Embryonic facial prominence (tissue), 1 donor: ENCODE data around the gene IFNW1.
"Not testable (repeated sequence)": the region's sequence is repeated elsewhere in the genome, so short reads cannot be mapped to it uniquely, and the experiment has no call there.

Experiments used
- DNase-seq: peaks from one replicate; pipeline ENCODE4 v3.0.0-alpha.2; 2016; ENCODE audit errors: extremely low spot score

IFNW1 gene

DNA sequence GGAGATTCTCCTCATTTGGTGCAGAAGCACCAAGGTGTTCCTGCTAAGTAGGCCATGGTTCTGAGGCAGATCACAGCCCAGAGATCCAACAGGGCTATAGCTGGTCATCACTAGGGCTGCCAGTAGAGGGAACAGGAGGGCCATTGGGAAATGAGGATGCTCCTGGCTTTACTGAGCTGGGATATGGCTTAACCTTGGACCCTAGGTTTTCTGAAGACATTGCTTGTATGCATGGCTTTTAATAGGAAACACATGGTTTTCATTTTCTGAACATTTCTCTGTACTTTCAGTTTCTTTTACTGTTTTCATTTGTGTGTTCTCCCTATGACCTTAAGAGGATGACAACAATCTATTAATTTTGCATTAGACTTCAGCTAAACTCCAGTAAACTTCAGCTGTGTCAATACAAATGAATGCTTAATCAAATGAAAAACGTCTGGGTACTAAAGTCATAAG is at the start of gene IFNW1:
IFNW1 (minus strand) TSS at position 406 of the 456 bp plus-strand sequence; CDS start at position 144, 262 bp downstream.
- DNase-seq = no peak

DNA sequence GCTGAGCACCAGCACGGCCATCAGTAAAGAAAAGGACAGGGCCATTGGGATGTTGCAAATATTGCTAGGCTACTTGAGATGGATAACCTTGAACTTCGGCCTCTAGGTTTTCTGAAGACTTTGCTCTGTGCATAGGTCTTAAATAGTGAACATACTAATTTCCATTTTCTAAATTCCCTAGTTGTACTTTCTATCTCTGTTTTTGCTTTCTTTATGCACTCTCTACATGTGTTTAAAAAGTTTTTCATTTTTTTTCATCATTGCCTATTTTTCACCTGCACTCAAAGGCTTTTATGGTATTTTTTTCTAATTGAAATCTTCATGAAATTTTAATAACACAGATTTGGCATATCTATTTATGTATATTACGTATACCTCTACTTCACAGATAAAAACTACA is 45.9 kb upstream of the IFNW1 start, which contains the start of gene IFNA4:
IFNA4 (minus strand) TSS at position 101 of the 400 bp plus-strand sequence; CDS start at position 45, 56 bp downstream.
- DNase-seq = not testable (repeated sequence)

DNA sequence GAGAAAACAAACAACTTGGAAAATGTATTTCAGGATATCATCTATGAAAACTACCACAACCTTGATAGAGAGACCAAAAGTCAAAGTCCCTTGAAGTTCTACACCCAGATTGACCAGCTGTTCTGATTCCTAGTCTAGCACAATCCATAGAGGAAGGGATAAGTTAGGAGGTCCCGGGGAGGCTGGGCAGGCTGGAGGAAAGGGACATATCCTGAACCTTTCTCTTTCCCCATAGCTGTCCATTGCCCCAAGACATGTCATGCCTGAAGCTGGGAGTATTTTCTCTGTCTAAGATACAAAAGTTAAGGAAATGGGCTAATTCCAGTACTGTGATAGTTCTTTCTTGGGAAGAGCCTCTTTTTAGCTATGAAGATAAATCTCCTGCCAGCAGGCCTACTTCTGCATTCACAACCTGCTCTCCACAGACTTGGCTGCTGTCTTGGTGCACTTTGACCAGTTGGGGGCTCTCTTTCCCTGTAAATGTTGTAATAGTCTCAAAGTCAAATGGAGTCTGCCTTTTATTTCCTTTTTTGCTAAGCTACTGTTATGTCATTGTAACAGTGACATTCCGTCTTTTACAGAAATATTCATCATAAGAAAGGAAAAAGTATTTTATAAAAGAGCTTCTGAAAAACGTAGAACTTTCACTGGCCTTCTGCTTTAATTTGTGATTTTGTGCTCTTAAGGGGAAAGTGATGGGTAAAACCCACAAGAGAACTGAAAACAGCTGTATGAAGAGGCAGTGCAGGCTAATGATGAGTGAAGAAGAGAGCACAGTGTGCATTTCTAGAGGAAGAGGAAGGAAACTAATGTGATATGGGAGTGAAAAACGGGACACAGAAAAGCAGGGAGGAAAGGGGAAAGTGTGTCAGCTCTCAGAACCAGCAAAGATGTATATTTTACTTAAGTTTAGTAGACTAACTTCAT is 41.4 kb upstream of the IFNW1 start:
- not testable (repeated sequence) for DNase-seq

DNA sequence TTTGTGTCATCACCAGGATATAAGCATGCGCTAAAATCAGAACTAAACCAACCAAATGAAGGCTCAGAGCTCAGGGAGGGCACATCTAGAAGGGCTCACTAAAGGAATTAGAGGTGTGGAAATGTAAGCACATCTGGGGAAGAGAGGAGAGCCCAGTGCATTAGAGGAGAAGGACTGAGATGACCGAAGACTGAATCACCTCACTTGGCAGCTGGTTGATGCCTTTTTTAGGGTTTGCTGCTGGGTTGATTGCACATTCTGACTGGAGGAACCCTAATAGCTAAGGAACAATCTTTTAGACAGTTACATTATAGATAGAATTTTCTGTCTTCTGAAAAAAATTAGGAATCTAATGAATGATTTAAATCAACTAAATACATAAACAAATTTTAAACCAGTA is 33.0 kb upstream of the IFNW1 start:
- no peak for DNase-seq

DNA sequence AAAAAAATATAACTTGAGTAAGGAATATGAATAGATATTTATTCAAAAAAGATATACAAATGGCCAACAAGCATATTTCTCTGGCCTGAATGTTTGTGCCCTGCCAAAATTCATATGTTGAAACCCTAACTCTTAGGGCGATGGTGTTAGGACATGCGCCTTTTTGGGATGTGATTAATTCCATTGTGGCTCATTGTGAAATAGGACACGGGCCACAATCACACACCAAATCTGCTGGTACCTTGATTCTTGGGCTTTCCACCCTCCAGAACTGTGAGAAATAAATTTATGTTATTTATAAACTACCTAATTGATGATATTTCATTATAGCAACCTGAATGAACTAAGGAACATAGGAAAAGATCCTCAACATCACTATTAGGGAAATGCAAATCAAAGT is 30.5 kb upstream of the IFNW1 start:
- no peak for DNase-seq

DNA sequence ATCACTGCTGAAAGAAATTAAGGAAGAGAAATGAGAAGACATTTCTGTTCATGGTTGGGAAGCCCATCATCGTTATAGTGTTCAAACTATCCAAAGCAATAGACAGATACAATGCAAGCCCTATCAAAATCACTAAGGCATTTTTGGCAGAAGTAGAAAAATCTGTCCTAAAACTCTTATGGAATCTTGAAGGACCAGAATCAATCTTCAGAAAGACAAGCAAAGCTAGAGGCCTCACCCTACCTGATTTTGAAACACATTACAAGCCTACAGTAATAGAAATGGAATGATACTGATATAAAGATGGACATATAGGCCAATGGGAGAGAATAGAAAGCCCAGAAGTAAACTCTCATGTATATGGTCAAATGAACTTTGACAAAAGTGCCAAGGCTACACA is 29.7 kb upstream of the IFNW1 start:
- DNase-seq = no peak

DNA sequence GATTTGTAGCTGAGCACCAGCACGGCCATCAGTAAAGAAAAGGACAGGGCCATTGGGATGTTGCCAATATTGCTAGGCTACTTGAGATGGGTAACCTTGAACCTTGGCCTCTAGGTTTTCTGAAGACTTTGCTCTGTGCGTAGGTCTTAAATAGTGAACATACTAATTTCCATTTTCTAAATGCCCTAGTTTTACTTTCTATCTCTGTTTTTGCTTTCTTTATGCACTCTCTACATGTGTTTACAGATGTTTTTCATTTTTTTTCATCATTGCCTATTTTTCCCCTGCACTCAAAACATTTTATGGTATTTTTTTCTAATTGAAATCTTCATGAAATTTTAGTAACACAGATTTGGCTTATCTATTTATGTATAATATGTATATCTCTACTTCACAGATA is 24.9 kb upstream of the IFNW1 start, which contains the start of gene IFNA21:
IFNA21 (minus strand) TSS at position 101 of the 400 bp plus-strand sequence; CDS start at position 53, 48 bp downstream.
- DNase-seq = not testable (repeated sequence)

DNA sequence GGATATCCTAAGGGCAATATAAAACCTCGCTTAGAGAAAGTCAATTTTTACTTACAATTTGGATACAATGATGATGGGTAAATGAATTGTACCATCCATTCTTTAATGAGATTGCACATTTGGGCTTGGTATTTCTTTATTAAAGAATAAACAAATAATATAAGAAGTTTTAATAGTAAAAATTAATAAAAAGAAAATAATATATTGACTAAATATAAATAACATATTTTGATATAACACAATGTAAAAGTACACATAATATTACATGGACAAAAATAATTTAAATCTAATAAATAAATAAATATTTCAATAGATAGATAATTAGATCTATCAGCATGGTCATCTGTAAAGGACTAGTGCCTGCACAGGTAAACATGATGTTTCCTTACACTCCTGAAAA is 23.9 kb upstream of the IFNW1 start:
- no peak for DNase-seq

DNA sequence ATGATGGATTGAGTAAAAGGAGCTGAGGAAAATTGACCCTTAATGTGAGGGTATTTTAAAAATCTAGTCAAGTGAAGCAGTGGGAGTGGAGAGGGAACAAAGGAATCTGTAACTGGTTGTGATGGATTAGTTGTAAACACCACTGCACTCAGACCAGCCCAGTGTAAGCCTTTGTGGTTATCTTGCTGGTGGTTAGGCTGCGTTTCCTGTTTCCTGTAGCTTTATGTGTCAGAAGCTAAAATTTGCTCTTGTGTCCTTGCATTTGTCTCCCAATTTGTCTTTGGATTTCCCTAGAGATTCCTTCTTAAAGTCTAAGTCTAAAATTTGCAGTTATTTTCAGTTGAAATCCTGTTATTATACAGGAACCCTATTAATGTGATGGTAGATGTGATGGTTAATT is 18.5 kb upstream of the IFNW1 start:
- DNase-seq = no peak

DNA sequence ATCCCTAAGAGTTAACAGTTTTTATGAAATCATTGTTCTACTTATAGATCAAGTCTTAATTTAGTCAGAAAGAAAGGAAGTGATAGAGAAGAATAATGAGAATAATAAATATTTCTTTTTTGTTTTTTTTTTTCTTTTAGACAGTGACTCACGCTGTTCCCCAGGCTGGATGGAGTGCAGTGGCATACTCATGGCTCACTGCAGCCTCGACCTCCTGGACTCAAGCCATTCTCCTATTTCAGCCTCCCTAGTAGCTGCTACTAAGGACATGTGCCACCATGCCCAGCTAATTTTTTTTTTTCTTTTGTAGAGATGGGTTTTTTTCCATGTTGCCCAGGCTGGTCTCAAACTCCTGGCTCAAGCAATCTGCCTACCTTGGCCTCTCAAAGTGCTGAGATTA is 13.9 kb upstream of the IFNW1 start:
- DNase-seq = no peak

DNA sequence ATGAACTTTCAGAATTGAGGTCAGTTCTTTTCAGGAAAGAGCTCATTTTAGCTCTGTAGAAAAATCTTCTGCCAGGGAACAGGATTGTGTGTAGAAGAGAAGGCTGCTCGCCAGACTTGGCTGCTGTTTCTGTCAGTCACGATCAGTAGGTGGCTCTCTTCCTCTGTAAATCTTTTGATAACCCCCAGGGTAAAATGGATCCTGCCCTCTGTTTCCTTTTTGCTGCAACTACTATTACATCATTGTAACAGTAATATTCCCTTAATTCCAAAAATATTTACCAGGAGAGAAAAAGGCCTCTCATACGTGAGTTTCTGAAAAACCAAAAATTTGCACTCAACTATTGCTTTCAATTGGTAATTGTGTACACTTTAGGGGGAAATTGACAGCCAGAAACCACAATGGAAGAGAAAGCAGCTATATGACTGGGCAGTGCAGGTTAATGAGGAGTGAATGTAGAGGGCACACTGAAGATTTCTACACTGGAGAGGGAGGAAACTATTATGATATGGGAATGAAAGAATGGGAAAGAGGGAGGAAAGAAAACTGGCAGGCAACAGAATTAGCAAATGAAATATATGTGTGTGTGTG is 12.5 kb upstream of the IFNW1 start:
- no peak for DNase-seq

DNA sequence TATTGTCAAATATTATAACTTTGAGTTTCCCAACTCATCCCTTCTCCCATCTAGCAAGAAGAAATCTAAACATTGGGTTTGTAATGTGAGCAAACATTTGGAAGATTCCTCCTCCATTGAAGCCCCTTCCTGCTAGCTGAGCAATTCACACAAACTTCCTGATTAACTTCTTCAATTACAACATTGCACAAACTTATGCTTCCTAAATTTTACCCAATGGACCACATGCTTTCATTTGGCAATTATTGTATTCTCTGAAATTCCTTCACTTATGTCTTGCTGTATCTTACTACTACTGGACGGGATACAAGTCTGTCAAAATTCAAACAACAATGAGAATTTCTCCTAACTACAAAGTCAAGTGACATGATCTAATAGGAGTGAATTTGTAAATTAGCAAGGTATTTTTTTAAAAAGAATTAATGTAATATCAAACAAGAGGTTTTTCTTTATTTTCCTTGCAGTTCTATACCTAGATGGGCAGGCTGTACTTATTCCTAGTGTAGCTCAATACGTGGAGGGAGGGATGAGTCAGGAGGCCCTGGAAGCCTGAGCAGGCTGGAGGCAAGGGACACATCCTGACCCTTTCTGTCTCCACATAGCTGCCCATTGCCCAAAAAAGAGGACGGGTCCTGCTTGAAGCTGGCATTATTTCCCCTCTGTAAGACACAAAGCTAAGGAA is 11.8 kb upstream of the IFNW1 start:
- DNase-seq = no peak

DNA sequence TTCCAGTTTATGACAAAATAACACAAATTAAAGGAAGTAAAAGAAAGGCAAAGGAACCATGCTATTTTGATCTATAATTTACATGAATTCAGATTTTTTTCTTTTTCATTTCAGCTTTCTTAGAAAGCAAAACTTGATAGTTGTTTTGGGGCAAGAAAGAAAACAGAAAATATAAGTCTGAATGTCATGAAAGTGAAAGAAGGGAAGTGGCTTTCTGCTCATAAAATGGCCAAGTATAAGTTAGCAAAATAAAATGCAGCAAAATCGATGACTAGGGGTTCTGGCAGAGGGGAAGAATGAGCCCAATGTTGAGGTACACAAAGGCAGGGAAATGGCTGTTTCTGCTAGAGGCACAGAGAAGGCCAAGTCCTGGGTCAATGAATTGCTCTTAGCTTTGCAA is 3.0 kb upstream of the IFNW1 start:
- no peak for DNase-seq

DNA sequence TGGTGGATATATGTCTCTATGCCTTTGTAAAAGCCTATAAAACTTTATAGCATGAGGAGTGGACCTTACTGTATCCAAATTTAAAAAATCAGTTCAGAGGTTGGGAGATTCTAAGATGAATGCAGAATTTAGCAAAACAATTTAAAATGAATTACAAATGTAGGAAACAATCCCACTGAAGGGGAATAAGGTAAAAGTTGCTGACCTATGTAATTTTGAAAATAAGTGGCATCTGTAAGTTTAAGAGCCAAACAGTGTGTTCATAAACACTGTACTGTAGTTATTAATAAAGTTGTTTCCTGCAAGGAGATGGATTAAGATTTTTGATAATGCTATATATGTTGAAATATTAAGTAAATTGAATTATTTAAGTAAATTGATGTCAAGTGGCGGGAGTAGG is 4.6 kb downstream of the IFNW1 start:
- DNase-seq = no peak

DNA sequence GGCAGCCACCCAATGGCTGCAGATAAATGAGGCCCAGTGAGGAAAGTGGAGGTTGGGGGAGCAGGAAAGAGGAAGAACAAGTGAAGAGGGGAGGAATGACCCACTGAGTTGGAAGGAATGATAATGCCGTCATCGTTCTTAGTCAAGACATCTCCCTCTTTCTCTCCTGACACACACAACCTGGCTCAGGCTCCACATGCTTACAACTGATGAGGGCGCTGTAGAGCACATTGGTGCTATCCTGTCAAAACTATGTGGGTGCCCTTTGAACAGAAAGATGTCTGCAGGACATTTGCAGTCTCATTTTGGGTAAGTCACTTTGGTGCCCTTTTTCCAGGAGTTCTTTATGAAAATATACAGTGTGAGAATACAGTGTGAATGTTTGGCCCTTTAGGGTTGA is 5.9 kb downstream of the IFNW1 start:
- no peak for DNase-seq

DNA sequence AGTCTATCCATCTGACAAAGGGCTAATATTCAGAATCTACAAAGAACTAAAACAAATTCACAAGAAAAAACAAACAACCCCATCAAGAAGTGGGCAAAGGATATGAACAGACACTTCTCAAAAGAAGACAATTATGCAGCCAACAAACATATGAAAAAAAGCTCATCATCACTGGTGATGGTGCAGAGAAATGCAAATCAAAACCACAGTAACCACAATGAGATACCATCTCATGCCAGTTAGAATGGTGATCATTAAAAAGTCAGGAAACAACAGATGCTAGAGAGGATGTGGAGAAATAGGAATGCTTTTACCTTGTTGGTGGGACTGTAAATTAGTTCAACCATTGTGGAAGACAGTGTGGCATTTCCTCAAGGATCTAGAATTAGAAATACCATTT is 13.4 kb downstream of the IFNW1 start:
- not testable (repeated sequence) for DNase-seq

DNA sequence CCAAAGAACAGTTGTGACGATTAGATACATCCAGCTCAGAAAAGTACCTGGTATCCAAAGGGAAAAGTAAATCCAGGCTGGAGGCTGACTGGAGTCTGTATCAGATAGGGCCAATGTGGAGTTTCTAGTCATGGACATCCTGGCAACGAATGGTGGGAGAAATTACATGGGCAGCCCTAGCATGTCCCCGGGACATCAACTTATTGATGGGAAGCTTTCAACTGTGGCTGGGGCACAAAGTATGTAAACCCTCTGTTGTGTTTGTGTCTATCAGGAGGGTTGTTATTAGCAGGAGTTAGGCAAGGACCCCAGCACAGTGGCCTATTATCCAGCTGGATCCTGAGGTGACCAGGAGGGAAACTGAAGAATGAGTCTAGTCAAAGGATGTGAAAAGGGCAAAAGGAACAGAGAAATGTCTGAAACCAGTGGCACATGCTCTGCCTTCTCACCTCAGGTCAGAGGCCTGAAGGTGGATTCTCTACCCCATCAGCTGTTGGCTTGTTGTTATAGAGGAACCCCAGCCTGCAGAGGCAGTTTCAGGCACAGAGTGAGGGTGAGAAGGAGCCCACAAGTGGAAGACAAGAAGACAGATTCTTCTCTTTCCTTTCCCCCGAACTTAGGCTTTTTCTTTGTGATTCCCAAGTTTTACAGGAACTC is 19.9 kb downstream of the IFNW1 start:
- no peak for DNase-seq

DNA sequence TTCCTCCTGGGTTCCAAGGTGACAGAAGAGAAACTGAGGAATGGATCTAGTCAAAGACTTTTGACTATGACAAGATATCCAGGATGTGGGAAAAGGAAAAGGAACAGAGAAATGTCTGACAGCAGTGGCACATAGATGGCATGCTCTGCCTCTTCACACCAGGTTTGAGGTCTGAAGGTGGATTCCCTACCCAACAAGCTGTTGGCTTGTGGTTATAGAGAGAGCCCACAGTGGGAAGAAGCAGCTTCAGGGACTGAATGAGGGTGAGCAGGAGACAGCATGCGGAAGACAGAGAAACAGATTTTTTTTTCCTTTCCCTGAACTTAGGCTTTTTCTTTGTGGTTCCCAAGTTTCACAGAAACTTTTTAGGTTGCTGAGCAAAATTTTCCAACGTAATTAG is 20.6 kb downstream of the IFNW1 start:
- no peak for DNase-seq

DNA sequence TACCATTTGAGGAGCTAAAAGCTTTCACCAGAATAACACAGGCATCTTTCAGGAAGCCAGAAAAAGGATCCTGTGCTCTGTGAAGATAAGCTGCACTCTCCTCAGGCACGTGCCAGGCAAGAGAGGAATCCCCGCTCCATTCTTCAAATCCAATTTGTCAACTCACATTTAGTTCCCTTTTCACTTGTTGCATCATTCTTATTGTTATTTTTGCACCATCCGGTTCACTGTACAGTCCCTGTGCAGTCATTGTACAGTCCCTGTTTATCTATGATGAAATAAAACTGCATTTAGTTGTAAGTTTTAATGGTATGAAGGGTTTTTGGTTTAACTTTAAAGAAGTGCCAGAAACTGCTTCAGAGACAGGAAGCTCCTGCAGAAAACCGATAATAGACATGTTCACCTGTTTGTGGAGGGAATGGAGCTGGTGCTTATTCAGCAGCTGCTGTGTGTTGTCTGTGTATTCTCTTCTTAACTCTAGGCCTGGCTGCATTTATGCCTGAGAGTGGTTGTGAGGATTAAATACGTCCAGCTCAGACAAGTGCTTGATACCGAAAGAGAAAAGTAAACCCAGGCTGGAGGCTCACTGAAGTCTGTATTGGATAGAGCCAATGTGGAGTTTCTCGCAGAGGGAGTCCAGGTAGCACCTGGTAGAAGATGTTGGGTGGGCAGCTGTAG is 22.4 kb downstream of the IFNW1 start:
- DNase-seq = no peak

DNA sequence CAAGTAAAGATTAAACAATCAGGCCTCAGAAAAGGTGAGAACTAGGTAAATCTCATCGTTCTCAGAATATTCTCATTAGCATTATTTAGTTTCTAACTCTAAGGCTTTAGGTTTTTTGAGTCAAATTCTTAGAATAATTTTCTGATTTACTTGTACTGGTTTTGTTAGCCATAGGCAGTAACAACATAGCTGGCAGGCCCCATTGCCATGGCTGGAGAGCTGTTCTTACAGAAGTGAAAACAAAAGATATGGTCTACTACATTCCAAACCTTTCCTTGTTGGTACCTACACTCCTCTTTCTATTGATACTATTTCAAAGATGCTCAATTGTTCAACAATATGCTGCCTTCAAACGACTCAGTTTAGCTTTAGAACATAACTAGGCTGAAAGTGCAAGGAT is 27.3 kb downstream of the IFNW1 start:
- no peak for DNase-seq
